GM21360 (cell line): ENCODE results near the gene TBX2.
"Not testable (repeated sequence)": the region's sequence is repeated elsewhere in the genome, so short reads cannot be mapped to it uniquely, and the experiment has no call there.

Experiments
- ATAC-seq: cut with Tn5 transposase; IDR thresholded peaks from one replicate; pipeline ENCODE4 v1.9.1; 2021; ENCODE audit warnings: mild to moderate bottlenecking, moderate library complexity; ENCODE audit not compliant: unreplicated experiment

Gene TBX2

DNA sequence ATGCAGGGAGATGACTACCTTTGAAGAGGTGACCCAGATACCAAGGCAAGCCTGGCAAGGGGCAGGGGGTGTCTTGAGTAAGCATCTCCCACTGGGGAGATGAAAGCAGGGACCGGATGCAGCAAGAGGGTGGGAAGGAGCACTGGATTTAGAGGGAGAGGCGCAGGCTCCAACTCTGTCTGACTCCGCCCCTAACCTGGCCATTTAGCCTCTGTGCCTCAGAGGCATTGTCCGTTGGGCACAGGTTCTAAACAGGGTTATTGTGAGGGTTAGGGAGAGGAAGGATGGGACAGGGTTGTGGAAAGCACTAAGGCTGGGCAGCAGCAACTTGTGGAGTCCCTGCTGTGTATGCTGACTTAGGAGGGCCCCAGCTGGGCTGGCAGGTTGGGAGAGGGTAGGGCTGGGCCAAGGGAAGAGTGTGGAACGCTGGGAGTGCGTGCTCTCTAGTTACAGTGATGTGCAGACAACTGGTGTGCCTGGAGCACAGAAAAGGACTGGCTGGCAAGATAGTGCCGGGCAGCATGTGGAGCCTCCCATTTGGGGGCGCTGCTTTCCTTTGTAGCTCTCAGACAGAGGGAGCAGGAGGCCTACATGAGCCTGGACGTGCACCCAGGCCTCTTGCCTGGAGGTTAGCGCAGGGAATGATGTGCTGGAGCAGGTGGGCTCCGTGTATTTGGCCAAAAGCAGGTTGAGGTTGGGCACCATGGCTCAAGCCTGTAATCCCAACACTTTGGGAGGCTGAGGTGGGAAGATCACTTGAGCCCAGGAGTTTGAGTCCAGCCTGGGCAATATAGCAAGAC is 26.2 kb downstream of the TBX2 start:
- no peak for ATAC-seq

DNA sequence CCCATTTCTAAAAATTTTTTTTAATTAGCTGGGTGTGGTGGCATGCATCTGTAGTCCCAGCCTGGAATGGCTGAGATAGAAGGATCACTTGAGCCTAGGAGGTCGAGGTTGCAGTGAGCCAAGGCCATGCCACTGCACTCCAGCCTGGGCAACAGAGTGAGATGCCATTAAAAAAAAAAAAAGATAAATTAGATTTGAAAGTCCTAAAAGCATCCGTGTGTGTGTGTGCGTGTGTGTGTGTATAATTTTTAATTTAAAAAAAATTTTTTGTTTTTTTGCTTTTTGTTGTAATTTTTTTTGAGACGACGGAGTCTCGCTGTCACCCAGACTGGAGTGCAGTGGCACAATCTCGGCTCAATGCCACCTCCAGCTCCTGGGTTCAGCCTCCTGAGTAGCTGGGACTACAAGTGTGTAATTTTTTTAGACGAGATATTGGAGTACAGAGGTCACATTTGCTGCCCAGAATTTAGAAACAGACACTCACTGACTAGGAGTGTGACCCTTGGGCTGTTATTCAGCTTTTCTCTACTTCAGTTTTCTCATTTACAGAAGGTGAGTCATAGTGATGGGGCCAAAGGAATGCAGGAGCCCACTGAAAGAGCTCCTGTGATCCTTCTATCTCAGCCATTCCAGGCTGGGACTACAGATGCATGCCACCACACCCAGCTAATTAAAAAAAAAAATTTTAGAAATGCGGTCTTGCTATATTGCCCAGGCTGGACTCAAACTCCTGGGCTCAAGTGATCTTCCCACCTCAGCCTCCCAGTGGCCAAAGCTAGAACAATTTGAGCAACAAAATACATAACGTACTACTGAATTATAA is 27.1 kb downstream of the TBX2 start:
- ATAC-seq, result no peak

DNA sequence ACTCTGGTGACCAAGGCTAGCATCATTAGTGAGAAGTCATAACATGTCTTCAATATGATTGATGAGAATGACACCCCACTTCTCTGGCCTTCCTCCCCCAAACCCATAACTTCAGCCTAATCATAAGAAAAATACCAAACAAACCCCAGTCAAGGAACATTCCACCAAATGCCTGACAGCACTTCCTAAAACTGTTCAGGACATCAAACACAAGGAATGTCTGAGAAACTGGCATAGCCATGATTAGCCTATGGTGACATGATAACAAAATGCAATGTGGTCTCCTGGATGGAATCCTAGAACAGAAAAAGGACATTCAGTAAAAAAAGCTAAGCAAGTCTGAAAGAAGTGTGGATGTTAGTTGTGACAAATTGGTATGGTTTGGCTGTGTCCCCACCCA is 27.9 kb downstream of the TBX2 start:
- ATAC-seq, result no peak

DNA sequence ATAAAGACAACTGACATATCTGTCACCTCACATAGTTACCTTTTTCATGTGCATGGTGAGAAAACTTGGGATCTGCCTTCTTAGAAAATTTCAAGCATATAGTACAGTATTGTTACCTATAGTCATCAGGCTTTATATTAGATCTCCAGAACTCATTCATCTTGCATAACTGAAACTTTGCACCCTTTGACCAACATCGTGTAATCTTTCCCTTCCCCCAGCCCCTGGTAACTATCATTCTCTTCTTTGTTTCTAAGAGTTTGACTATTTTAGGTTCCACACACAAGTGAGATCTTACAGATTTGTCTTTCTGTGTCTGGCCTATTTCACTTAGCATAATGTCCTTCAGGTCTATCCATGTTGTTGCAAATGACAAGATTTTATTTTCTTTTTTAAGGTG is 29.6 kb downstream of the TBX2 start:
- no peak for ATAC-seq

DNA sequence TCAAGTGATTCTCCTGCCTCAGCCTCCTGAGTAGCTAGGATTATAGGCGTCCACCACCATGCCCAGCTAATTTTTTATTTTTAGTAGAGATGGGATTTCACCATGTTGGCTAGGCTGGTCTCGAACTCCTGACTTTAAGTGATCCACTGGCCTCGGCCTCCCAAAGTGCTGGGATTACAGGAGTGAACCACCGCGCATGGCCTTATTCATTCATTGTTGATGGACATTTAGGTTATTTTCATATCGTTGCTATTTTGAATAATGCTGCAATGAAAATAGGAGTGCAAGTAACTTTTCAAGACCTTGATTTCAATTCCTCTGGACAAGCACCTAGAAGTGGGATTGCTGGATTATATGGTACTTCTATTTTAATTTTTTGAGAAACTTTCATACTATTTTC is 30.2 kb downstream of the TBX2 start:
- not testable (repeated sequence) for ATAC-seq

DNA sequence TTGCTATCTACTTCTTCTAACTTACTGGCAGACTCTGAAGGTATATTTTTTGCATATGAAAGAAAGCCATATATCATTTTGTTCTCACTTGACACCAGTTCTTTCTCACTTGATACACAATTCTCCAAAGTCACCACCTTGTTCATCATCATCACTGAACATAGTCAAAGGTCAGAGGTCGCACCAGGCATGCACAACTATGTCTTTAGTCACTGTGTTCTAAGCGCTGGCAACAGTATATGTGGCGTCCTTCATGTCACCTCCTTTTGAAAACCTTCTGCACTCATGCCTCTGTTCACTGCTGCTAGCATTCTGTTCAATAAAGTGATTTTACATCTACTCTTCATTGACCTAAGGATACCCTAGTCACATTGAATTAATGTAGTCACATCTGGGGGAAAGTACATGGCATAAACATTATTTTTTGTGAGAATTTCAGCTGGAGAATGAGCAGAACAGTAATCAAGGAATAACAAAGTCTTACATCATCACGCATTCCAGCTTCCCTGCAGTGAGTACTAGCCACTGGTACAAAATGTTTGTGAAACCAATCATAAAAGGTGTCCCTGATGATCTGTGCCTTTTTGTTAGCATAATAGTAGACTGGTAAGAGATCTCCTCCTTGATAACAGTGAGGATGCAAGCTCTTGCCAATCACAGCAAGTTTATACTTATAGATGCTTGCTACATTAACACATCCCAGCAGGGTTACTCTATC is 32.1 kb downstream of the TBX2 start:
- no peak for ATAC-seq

DNA sequence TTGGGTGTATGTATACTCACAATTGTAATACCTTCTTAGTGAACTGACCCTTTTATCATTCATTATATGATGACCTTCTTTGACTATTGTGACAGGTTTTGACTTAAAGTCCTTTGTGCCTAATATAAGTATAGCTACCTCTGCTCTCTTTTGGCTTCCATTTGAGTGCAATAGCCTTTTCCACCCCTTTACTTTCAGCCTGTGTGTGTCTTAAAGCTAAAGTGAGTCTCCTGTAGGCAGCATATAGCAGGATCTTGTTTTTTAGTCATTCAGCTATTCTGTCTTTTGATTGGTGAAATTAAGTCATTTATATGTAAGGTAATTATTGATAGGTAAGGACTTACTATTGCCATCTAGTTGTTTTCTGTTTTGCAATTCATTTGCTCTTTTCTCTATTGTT is 36.6 kb downstream of the TBX2 start:
- ATAC-seq, result no peak

DNA sequence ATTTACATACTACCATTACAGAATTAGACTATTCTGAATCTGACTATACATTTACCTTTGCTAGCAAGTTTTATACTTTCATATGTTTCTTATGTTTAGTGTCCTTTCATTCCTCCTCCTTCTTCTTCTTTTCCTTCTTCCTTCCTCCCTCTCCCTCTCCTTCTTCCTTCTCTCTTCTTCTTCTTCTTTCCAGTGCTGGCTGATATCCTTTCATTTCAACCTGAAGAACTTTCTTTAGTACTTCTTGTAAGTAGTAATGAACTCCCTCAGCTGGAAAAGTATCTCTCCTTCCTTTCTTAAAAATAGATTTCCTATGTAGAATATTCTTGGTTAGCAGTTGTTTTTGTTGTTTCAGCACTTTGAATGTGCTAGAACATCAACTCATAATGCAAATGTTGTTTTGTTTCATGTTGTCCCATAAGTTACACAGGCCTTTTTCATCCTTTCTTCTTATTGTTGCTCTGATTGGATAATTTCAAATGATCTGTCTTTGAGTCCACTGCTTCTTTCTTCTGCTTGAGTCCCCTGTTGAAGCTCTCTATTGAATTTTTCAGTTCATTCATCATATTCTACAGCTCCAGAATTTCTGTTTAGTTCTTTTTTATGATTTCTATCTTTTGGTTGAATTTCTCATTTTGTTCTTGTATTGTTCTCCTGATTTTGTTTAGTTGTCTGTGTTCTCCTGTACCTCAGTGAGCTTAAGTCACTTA is 37.5 kb downstream of the TBX2 start:
- no peak for ATAC-seq

DNA sequence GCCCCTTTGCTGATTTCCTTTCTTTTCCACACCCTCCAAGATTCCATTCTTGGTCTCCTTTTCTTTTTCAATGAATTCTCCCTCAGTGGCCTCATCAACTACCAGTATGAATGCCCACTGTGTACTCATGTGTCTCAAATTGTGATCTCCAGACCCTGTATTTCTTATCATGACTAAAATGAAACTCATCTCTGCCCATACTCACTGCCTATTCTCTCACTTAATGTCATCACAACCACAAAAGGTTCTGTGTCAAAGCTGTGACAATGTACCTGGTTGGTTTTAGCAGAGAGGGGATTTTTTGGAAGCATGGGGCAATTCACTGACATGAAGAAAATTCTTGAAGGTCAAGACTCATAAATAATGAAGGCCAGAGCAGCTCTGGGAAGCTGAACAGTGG is 41.1 kb downstream of the TBX2 start:
- no peak for ATAC-seq

DNA sequence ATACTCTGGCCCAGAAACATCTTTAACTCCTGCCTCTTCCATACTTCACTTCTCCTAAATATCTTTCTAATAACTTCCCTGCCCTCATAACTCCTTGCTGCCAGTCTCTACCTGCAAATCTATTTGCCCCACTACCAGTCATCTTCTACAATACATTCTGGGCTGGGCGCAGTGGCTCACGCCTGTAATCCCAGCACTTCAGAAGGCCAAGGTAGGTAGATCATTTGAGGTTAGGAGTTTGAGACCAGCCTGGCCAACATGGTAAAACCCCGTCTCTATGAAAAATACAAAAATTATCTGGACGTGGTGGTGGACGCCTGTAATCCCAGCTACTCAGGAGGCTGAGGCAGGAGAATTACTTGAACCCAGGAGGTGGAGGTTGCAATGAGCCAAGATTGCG is 41.9 kb downstream of the TBX2 start:
- not testable (repeated sequence) for ATAC-seq

DNA sequence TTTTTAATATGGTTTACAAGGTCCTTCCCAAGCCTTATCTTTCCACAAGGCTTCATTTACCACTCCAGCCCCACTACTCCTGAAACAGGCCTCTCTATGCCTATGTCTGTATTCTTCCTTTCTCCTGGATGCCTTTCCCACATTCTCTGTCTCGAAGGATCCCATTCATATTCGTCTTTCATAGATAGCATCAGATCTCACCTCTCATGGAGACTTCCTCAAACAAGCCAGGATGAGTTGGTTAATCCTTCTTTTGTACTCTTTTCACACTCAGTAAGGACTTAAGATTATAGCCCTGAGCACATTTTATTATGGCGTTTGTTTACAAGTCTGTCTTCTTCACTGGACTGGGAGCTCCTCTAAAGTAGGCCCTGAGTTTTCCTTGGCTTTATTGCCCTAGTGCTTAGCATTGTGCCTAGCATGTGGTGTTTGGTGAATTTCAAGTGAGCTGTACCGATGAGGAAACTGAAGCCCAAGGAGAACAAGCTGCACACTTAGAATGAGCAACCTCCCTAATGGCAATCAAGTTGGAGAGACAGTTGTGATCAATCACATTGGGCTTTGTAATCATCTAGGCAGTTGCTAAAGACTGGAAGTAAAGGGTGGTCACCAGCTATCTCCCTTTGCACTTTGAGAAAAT is 42.6 kb downstream of the TBX2 start:
- ATAC-seq, result no peak

DNA sequence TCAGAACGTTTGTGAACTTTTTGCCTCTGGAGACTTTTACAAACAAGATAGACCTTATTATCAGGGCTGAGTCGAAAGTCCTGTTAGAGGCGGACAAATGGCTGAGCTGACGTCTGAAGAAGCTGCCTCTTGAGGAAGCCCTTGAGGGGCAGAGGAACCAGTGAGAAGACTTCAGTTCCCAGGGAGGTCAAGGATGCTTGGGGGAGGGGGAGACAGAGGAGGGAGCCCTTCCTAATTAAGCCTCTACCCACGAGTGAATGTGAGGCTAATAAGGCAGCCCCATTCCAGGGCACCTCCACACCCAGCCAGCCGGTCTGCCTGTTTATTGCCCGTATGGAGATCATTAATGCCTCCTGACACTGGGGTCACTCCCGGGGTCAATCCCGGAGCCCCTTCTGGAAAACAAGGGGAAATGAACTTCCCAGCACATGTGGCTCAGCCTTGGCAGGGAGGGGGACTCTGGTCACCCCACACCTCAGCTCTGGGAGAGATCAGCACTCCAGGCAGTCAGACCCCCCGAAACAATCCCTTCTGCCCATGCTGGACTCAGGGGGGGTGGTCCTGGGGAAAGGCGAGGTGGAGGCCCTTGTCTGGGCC is 43.3 kb downstream of the TBX2 start:
- ATAC-seq, result no peak

DNA sequence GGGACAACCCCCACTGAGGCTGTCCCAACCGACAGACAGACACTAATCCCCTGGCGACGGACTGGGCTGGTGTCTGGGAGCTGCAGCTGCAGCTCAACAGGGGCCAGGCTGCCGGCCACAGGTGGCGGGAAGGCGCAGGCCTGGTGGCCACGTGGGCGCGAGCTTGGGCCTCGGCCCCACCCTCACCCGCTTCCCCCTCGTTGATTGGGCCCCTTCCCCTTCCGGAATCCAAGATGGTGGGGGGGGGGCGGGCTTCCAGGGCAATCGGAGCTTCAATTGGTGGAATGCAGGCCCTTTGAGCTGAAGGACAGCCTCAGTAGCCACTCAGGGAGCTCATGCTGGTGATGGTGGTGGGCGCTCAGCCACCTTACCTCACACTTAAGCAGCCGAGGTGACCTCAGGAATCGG is 43.8 kb downstream of the TBX2 start:
- no peak for ATAC-seq

DNA sequence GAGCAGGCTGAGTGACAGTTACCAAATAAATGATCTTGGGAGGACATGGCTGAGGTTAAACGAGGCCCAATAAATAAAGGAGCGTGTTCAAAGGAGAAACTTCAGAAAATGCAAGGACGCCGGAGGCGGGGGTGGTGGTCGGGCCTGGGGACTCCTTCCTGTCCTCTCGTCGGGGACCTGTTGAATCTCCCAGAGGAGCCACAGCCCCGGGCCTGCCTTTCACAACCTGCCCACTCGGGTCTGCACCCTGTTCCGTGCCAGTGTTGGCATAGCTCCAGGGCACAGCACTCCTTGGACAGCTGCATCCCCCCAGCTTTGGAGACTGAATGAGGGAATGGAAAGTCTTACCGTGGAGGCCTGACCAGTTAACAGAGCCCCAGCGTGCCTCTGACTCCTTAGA is 44.4 kb downstream of the TBX2 start:
- no peak for ATAC-seq

DNA sequence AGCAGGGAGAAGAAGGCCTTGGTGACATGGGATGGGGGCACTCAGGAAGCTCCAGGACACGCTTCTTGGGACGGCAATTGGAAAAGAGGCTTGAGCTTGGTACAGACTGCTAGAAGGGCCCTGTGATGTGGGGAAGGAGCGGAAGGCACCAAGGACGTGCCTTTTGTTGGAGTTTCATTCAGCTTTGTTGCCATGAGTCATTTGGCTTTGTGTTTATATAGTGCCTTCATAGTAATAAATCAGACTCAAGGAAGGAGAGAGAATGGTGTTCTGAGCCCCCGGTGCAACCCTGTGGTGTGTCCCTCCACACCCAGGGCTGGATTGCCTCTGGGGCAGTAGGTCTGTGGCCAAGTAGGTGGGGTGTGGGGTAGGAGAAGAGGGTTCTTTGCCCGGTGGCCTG is 45.2 kb downstream of the TBX2 start:
- ATAC-seq, result no peak

DNA sequence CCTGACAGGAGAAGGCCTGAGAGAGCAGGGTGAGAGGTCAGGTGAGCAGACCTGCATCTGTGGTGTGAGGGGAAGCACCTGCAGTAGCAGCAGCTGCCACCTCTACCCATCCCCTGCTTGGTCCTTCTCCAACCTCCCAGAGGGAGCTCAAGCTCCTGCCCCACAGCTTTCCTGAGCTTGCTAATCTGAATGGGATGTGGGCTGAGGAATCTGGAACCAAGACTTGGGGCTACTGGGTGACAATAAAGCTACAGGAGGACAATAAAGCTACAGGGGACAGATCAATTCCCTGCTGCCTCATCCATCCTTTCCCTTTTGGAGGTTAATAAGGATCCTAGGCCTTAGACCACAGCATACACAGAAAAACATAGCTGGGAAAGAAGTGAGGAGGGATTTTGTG is 47.7 kb downstream of the TBX2 start:
- ATAC-seq, result no peak

DNA sequence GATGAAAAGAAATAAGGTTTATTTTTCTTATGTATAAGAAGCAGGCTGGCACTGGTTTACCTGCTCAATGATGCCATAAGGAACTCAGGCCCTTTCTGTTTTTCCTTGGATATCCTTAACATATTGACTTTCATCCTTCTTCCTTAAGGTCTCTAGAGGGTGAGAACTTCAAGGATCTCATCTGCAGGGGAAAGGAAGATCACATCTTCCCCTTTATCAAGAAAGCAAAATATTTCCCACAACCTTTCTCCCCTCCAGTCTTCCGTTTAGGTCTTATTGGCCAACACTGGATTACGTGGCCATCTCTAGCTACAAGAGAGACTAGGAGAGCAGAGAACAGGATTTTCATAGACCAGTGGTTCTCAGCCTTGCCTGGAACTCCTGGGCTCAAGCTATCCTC is 48.4 kb downstream of the TBX2 start:
- no peak for ATAC-seq

DNA sequence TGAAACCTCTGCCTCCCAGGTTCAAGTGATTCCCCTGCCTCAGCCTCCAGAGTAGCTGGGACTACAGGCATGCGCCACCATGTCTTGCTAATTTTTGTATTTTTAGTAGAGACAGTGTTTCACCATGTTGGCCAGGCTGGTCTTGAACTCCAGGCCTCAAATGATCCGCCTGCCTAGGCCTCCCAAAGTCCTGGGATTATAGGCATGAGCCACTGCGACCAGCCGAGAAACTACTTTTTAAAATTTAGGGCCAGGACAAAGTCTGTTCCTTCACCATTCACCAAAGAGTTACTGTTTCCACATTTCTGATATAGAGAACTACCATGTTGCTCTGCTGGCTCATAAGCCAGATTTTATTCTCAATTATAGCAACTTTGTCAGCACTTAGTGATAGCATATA is 49.5 kb downstream of the TBX2 start:
- not testable (repeated sequence) for ATAC-seq

DNA sequence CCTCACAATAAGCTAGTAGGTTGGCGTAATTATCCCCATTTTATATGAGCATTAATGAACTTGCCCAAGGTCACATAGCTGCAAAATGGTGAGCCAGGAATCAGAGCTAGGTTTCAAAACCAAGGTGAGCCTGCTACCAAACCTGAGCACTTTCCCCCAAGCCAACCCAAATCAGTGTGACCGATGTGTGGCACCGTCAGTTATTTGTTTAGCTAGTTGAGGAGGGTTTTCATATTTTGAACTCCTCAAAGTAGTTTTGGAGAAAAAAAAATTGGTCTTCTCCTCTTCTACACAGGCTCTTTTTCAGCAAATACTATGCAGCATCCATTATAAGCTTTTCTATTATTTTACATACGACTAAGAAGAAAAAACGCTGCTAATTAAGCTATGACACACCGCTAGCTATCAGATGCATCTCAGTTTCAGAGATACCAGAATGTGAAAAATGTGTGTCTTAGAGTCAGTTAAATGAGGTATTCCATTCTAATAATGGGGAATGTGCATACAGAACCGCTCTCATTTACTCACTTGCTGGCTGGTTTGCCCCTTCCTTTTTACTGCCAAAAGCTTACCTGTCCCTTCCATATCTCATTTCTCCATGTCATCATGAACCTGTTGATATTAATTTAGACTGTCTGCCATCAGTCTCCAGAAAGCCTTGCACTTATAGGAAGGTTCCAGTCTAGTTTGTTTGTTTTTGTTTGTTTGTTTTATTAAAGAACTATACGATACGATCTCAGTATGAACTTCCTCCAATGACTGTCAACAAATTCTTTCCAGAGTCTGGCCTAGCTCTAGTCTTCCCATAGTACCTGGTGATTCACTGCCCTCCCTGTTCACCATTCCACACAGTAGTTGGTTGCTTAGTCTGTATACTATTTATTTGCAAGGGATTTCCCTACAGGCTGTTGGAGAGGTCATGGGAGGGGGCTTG is 50.3 kb downstream of the TBX2 start:
- ATAC-seq, result no peak
